ENCODE data around the gene WFS1.

GRCh38 chr4:6351246-6352000, 81.8 kb downstream of the WFS1 start:
- TF ChIP-seq TCF12 (IDR thresholded peaks at IDR 0.05) (no peak), TCF12 (CRISPR knock-in tag; IDR thresholded peaks at IDR 0.05) (no peak), ISX (CRISPR knock-in tag; conservative IDR thresholded peaks at IDR 0.05) (no peak), RBM22 (optimal IDR thresholded peaks at IDR 0.05; ENCODE audit: low read length) (no peak), SMC3 (IDR thresholded peaks at IDR 0.05; ENCODE audit: low read length) (no peak), CTCF (CRISPR knock-in tag; IDR thresholded peaks at IDR 0.05) (no peak)
